Measurements from ENCODE around the gene GLCCI1. TPM values are rescaled to one million over a fixed set of nuclear protein-coding genes. Genes with fewer than 3 reads are reported as not detected.
A peak's percentile ranks its signal among the peaks of the same experiment; 100 is the strongest.

Gene GLCCI1
- total RNA-seq, 1 donor from 2014 or later, result 8.6 TPM

DNA sequence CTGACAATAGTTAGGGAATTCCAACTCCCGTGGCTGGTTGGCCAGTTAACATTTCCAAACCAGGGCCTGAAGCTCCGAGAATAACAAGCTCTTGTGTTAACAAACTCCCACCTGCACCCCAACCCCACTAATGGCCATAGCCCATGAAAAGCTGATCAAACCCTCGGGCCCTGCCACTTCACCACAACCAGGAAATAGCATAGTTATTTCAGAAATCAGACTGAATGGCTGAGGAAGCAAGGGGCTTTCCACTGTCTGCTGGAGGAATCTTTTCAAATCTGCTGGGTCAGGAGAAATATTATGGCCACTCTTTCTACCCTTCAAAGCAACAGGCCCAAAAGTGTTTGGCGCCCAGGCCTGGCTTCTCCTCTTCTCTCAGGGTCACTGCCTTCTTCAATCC, 145.6 kb downstream of the GLCCI1 start:
- intact Hi-C loops (cut with micrococcal nuclease), result no loop called here
- no peak for ATAC-seq
- DNase-seq, result no peak

GRCh38 chr7:8115547-8116402, 147.2 kb downstream of the GLCCI1 start:
- intact Hi-C loops (cut with micrococcal nuclease), result no loop called here
- DNase-seq (no peak), ATAC-seq (no peak)

- intact Hi-C loops (cut with micrococcal nuclease), result no loop called here
- no peak for DNase-seq
- no peak for ATAC-seq
Observed at GRCh38 chr7:8117195-8117594, 148.6 kb downstream of the GLCCI1 start.

DNA sequence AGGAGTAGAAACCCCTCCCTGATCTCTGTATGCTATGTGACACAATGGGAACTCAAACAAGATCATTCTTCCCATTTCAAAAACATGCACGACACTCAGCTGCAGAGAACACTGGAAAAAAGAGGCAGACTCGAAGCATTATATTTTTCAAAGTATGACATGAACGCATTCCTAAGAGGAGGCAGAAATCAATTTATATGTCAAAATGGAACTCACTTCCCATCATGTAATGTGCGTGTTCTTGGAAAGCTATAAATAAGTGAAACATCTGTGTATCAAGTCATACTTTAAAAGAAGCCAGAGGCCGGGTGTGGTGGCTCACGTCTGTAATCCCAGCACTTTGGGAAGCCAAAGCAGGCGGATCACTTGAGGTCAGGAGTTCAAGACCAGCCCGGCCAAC, 150.7 kb downstream of the GLCCI1 start:
- DNase-seq, result no peak
- intact Hi-C loops (cut with micrococcal nuclease), result no loop called here

GRCh38 chr7:8120390-8121058, 151.9 kb downstream of the GLCCI1 start:
- ATAC-seq (no peak), DNase-seq (no peak)

More for the DNA sequence above, 150.7 kb downstream of the GLCCI1 start:
- ATAC-seq, result no peak

DNA sequence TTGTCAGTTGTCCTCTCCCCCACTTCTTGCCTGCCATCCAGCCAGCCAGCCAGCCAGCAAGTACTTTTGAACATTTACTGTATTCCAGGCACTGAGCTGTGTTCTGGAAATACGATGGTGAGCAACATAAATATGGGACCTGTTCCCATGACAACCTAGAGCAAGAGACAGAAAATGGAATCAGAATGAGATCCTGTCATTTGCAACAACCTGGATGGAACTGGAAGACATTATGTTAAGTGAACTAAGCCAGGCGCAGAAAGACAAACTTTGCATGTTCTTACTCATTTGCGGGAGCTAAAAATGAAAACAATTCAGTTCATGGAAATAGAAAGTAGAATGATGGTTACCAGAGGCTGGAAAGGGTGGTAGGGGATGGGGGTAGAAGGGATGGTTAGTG, 152.6 kb downstream of the GLCCI1 start:
- intact Hi-C loops (cut with micrococcal nuclease), result no loop called here
- ATAC-seq (no peak), DNase-seq (no peak)

More at GRCh38 chr7:8120390-8121058, 151.9 kb downstream of the GLCCI1 start:
- intact Hi-C loops (cut with micrococcal nuclease), result no loop called here

DNA sequence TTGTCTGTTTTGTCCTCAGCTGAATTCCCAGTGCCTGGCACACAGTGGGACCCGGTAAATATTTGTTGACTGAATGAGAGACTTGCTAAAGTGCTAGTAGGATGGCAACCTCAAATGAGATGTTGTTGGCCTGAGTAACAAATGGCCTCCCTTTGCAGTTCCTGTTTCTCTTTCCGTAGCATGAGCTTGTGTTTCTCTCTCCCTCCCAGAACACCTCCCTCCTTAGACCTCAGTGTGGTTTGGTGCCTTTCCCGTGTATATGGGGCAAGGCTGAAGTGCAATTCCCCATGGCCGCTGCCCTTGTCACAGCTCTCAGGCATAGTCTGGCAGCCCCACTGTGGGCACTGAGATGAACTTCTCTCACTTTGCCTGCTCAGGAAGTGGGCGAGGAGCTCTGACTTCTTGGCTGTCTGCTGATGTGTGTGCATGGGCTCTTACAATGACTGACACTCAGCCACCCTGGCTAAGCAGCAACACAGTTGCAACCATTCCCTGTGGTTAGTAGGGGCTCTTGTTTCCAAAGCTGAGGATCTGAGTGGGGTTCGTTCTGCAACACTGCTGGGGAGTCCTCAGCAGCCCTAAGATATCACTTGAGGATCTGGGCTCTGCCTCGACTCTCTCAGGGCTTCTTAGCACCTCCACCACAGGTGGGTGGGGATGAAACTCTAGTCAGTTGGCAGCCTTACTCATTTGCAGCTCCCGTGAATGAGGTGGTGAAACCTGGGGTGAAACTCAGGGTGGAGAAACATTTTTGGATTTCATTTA, 157.3 kb downstream of the GLCCI1 start:
- intact Hi-C loops (cut with micrococcal nuclease), result no loop called here
- DNase-seq (no peak), ATAC-seq (peak; percentile 29)

DNA sequence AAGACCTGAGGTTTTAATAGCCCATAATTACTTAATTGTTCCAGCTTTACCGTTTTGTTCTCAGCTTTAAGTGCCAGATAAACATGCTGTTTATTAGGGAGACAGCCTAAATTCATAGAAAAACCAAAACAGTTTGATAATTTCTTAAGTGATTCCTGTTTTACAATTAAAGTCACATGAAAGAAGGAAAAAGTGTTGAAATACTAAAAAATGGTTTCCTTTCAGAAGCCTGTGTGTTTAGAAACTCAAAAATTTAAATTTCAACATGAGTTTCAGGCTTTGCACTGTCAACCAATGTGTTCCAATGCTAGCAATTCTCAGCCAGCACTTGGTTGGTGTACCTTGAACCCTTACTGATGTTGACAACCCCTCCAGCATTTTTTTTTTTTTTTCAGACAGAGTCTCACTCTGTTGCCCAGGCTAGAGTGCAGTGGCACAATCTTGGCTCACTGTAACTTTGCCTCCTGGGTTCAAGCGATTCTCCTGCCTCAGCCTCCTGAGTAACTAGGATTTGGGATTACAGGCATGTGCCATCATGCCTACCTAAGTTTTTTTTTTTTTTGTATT, 158.1 kb downstream of the GLCCI1 start:
- DNase-seq (no peak), ATAC-seq (no peak)
- intact Hi-C loops (cut with micrococcal nuclease), result no loop called here

DNA sequence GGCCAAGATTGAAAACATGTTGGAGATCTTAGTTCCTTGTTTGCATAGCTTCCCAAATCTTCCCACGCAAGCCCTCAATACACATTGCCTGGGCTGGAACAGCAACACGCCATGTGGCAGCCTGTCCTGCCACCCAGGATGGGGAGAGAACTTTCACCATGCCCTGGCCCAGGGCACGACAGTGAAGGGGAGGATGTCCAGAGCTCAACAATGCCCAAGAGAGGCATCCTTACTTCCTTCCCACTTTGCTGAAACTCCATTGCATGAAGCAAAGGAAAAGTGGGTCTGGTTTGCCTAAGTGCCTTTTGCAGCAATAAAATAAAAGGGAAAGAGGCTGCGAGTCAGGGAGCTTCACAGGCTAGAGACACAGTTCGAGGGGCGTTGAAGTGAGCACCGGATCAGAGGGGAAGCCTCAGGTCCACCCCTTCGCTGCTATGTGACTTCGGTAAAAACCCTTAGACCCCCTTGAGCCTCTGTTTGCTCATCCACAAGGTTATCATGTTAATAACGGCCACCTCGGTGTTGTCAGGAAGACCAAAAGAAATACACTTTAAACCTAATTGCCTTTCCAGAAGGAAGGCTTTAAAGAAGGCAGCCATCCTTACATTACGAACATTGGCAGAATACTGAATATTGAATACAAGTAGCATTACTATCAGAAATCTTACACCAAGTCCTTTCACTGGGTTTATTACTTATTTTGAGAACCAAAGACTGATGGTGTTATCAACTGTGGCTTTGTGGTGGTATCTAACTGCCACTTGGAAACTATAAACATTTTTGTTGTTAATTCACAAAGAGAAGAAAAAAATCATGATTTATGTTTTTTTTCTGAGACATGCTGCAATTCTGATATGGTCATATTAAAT, 160.1 kb downstream of the GLCCI1 start:
- intact Hi-C loops (cut with micrococcal nuclease), result no loop called here
- DNase-seq, result no peak
- ATAC-seq, result no peak

DNA sequence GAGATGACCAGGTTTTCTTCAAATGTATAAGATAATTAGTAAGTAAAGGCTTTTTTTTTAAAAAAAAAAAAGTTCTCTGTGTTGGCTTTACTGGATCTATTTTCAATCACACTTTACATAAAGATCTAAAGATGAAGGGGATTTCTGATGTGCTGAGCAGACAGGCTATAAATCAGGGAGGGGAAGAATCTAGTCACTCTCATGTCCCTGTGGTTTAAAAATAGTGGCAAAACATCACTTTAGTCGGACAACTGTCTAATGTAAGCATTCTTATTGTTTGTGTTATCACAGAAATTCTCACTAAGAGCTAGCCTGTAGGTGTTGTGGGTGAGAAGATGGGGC, 160.7 kb downstream of the GLCCI1 start:
- DNase-seq (no peak), ATAC-seq (no peak)
- intact Hi-C loops (cut with micrococcal nuclease), result no loop called here

GRCh38 chr7:8130663-8131062, 162.1 kb downstream of the GLCCI1 start:
- ATAC-seq (no peak), DNase-seq (no peak)
- intact Hi-C loops (cut with micrococcal nuclease), result no loop called here

DNA sequence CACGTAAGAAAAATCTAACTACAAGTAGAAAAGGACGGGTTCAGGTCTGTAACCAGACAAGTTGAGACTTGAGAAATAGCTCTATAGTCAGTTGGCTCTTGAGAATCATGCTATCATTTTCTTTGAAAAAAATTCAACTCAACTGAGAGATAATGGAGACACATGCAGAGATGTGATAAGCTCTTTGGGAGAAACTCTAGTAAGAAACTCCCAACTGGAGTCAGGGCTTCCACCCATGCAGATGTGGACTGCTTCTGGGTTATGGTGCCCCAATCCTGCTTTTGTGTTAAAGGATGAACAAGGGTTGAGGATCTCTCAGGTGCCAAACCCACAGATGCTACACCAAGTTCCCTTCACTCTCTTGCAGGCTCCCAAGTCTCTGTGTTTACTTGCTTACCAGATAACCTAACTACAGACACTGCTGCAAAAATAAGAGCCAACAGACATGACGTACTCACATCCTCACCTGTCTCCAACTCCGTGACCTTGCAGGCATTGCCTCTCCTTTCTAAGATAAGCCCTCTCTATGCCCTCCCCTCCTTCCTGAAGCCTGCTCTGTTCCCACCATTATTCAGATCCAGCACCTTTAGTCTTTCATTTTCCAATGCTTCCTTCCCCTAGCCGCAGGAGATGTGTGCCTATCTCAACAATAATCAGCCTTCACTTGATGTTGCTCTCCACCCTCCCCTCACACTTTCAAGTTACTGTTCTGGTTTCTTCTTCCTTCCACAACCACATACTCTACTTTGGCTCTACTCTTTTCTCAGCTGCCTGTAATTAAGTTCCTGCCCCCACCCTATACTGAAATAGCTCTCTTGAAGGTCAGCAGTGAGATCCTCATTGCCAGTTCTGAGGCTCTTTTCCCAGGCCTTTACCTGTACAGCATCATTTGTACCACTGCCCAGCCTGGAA, 163.4 kb downstream of the GLCCI1 start:
- ATAC-seq (no peak), DNase-seq (no peak)
- intact Hi-C loops (cut with micrococcal nuclease), result no loop called here

- no peak for DNase-seq
- no peak for ATAC-seq
- intact Hi-C loops (cut with micrococcal nuclease), result no loop called here
Observed at GRCh38 chr7:8133188-8133848, 164.7 kb downstream of the GLCCI1 start.

GRCh38 chr7:8134089-8134733, 165.6 kb downstream of the GLCCI1 start:
- ATAC-seq, result no peak
- DNase-seq, result no peak
- intact Hi-C loops (cut with micrococcal nuclease), result no loop called here

- intact Hi-C loops (cut with micrococcal nuclease), result no loop called here
- no peak for DNase-seq
- ATAC-seq, result no peak
Observed at GRCh38 chr7:8135417-8135816, 166.8 kb downstream of the GLCCI1 start.

GRCh38 chr7:8136051-8136730, 167.6 kb downstream of the GLCCI1 start:
- no peak for DNase-seq
- no peak for ATAC-seq
- intact Hi-C loops (cut with micrococcal nuclease), result no loop called here

All from left ventricle myocardium superior (tissue), 1 donor.